HG03280 (cell line): ENCODE results near the gene NRN1.

ENCODE experiments used
- ATAC-seq: cut with Tn5 transposase; IDR thresholded peaks from one replicate; pipeline ENCODE4 v1.9.1; 2021; ENCODE audit warnings: mild to moderate bottlenecking, moderate library complexity; ENCODE audit not compliant: unreplicated experiment

Gene NRN1

DNA sequence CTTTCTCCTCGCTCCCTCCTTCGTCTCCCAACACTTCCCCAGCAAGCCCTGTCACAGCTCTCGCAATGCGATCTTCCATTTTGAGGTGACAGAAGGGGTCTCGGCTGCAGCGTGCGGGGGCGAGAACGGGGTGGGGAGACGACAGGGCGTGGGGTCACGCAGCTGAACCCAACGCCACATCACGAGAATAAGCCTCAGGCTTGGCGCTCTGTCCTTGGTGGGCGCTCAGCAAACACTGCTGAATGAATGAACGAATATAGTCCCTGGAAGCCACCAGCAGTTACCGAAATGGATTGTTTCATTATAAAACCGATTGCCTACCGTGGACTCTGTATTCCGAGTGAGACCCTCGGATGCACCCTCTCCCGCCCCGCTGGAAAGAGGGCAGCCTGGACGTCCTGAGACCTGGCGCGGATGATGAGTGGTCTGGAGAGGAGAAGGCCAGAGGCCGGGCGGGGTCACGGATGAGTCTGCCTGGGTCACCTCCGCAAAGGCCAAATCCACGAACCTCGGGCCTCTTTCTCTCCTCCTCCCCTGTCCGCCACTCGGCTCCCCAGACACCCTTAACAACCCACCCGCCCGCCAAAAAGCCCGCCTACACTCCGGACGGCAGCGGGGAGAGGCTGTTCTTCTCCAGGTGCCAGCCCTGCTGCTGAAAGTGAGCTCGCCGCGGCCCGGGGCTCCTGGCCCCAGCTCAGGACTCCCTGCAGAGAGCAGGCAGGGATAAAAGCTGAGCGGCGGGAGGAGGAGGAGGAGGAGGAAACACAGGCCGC is 3.7 kb downstream of the NRN1 start:
- no peak for ATAC-seq

DNA sequence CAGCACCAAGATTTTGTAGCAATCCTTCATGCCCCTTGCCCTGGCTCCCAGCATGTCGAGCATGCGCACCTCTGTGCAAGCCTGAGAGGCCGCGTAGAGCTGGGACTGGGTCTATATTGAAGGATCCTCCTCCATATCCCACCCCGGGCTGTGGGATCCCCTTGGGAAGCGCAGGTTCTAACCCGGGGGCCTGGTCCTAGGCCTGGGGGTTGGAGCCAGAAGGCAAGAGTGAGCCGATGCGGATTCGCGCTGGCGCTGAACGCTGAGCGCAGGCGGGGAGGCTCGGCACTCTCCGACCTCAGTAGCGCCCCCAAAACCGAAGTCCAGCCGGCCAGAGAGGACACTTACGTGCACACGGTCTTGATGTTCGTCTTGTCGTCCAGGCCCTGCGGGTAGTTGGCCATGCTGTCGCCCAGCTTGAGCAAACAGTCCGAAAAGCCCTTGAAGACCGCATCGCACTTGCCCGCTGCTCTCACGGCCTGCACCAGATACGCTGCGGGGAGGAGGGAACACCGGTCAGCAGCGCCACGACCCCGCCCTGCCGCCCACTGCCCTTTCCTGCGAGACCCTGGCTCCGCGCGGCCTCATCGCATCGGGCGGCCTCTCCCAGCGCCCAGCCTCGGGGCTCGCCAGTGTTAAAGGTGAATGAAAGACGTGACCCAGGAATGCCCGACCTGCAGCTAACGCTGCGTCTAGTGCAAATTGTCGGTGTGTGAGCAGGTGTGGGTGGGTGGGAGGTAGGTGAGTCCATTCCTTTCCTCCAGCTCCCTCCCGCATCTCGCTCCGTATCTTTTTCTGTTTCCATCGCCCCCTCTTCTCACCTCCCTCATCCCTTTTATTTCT is 4.5 kb downstream of the NRN1 start:
- ATAC-seq, result no peak

DNA sequence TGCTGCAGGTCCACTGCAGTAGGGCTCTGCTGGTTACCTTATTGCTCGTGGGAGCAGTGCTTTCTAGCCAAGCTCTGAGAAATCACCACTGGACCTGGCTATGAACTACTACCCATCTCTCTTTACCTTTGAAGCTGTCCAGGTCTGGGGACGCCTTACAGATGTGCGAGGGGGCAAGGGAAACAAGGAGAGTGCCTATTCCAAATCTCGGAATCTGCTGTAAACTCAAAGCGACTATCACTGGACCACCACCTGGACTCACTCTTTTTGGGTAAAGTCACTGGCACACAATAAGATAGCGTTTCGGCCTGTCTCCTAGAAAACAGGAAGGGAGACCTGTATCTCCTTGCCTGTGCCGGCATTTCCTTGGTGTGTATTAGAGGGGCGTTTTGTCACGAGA is 5.3 kb downstream of the NRN1 start:
- ATAC-seq, result no peak

- ATAC-seq, result no peak
Measured at GRCh38 chr6:5999688-6000608, 6.8 kb downstream of the NRN1 start.

- ATAC-seq, result no peak
Measured at GRCh38 chr6:5998711-5999687, 7.7 kb downstream of the NRN1 start.

DNA sequence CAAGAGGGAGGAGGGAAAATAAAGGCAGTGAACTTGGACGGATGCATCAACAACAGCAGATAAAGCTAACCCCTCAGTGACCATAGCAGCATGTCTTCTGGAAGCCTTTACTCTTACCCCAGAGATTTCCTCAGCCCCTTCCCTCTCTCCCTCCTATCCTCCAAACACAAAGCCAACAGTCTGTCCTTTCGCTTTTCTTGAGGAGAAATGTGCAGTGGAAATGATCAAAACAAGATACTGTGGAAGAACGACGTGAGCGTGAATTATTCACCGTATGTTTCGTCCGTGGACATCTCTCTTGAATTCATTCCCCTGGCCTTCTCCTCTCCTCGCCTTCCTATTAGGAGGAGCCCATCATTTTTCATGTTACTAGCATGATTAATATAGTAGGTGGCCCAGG is 8.5 kb downstream of the NRN1 start:
- ATAC-seq, result no peak

- no peak for ATAC-seq
Measured at GRCh38 chr6:5997420-5997987, 9.2 kb downstream of the NRN1 start.

- no peak for ATAC-seq
Measured at GRCh38 chr6:5996714-5997419, 9.9 kb downstream of the NRN1 start.

- no peak for ATAC-seq
Measured at GRCh38 chr6:5995949-5996713, 10.6 kb downstream of the NRN1 start.

DNA sequence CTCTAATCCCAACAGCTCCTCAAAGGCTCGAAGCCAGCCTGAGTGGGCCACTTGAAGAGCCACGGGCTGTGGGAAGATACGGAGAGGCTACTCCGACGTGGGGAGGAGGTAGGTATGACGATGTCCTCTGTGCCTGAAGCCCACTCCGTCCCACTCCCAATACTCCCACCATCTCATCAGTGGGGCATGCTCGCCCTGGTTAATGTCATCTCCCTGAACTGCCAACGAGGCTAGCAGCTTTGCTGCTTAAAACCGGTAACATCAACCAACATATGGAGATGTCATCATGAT is 11.1 kb downstream of the NRN1 start:
- ATAC-seq, result no peak

DNA sequence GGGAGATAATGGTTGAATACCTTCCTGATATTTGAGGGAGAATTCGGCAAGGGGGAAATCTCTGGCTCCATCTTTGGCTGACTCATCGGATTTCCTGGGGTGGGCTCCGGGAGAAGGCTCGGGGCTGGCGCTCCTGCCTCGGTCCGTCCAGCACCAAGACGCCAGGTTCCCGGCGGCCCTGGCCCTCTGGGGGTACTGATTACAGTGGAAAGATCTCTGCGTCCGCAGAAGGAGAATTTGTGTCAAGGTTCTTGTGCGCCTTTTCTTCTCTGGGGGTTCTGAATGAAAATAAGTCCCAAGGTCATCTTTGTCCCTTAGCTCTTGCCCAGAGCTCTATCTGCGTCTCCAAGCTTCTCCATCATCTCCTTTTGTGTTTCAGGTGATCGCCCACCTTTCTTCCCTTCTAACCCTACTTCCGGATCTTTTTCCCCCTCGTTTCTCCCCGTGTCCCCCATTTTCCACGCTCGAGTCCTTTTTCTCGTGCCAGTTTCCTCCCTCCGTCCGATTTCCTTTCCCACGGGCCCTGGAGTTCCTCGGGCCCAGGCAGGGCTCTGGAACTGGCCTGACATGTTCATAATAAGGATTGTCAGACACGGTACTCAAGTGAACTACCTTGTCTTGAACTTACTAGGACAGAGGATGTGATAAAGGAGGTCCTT is 11.6 kb downstream of the NRN1 start:
- ATAC-seq, result no peak

GRCh38 chr6:5994234-5994998 is 12.3 kb downstream of the NRN1 start:
- ATAC-seq, result no peak

DNA sequence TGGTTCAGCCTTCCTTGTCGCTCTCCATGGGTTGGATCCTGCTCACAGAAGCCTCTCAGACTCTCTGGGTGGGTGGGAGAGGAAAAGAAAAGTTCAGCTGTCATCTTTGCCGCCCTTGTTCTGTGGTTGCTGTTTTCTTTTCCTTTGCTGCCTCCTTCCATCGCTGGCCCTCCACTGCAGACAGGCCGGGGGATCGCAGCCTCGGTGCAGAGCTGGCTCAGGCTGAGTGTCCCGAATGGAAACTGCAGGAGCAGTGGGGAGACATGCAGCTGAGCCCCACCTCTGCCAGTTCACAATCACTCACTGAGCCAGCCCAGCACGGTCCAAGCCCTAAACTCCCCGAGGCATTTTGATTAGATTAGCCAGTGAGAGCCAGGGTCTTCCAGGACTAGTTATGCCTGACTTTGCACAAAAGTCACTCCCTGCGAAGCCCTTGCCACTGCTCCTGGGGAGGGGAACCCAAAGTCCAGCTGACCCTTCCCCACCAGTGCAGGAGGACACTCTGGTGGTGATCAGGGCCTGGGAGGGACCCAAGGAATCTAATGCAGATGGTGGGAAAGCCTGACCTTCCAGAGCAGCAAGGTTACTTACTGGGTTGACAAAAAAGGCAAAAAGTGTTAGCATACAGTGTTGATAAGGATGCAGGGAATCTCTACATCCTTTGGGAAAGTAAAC is 14.0 kb downstream of the NRN1 start:
- ATAC-seq, result no peak

DNA sequence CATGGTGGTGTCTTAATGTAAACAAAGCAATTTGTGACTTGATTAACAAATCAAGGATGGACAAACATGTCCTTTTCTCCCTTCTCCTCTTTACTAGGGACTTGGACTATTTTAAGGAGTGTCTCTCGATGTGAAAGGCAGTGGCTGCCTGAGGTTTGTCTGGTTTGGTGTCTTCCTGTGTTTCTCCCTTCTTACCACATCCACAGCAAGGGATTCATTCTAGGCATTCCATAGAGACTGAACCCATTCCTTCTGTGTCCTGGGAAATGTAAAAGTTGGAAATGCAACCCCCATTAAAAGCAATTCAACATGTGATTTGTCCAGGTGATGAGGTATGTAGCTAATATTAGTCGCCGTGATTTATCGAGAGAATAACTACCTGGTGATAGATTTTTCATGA is 15.9 kb downstream of the NRN1 start:
- ATAC-seq, result no peak

DNA sequence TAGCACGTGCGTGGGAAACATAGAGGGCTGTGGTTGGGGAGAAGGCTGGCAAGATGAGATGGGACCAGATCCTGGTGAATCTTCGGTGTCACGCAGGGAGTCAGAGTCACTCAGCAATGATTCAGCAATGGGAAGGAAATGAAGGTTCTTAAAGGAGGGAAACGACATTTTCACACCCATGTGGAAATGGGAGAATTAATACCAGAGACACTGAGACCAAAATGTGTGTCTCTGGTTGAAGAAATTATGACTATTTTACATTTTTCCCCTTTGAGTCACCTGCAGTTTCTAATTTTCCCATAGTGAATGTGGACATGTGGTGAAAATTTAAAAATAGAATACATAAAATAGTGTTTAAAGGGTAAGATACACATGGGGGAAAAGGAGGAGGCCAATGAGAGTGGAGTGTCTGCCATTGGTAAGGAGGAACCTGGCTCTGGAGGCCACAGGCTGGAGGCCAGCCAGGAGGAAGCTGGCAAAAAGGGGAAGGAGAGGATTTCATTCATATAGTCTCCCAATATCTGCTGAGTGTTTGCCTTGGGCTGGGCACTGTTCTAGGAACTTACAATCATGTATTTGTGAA is 17.5 kb downstream of the NRN1 start:
- no peak for ATAC-seq

DNA sequence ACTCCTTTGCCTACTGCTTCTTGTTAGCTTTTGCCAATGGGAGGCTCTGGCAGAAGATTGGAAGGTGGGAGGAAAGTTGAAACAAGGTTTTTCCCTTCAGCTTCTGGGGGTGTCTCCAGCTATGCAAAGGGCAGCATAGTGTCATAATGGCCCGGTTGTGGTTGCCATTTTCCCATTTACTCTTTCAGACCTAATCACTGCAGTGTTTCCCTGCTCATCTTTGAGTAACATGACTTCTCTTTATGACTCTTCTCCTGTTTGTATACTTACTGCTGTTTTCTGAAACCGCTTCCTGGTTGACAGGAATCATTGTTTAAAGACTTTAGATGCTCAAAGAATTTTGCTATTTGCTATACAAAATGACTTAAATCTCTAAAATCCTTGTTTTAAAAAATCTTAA is 19.9 kb downstream of the NRN1 start:
- ATAC-seq, result no peak
